OCI-LY3 (cell line): Measurements from ENCODE around the gene CIDEB.

Source experiments
- H2AFZ ChIP-seq: fragments of 200-600, 300-600 bp; shearing (Covaris generic); 2 replicates; pipeline ENCODE4 v1.6.0; 2014; ENCODE audit warnings: antibody characterized with exemption, low read depth, low read length
- H3K27ac ChIP-seq: fragments of 200-600, 300-600 bp; sonication (generic); 2 replicates; pipeline ENCODE4 v1.5.1; 2014; ENCODE audit warnings: mild to moderate bottlenecking, low read length, moderate library complexity, mixed read lengths
- H3K27me3 ChIP-seq: fragments of 200-600, 300-600 bp; sonication (generic); 2 replicates; pipeline ENCODE4 v1.6.1; 2014; ENCODE audit warnings: low read depth, low read length, mixed read lengths
- H3K36me3 ChIP-seq: fragments of 200-600, 300-600 bp; sonication (generic); replicated peaks from 2 replicates; pipeline ENCODE3; 2014; ENCODE audit warnings: low read depth, low read length, mixed read lengths
- H3K4me1 ChIP-seq: fragments of 300-600, 200-600 bp; sonication (generic); 2 replicates; pipeline ENCODE4 v1.6.1; 2014; ENCODE audit warnings: low read length, mixed read lengths
- H3K4me2 ChIP-seq: fragments of 200-600, 300-600 bp; sonication (generic); 2 replicates; pipeline ENCODE4 v1.6.1; 2014; ENCODE audit warnings: low read length, mixed read lengths
- H3K4me3 ChIP-seq: fragments of 300-600, 200-600 bp; sonication (generic); 2 replicates; pipeline ENCODE4 v1.5.1; 2014; ENCODE audit warnings: antibody characterized with exemption, mild to moderate bottlenecking, low read length, moderate library complexity
- H3K79me2 ChIP-seq: fragments of 300-600, 200-600 bp; shearing (Covaris generic); 2 replicates; pipeline ENCODE4 v1.6.1; 2014; ENCODE audit warnings: mild to moderate bottlenecking, low read length, mixed read lengths
- H3K9ac ChIP-seq: fragments of 300-600, 200-600 bp; shearing (Covaris generic); 2 replicates; pipeline ENCODE4 v1.6.0; 2014; ENCODE audit warnings: mild to moderate bottlenecking, low read length, moderate library complexity
- H3K9me3 ChIP-seq: fragments of 200-600, 300-600 bp; shearing (Covaris generic); 2 replicates; pipeline ENCODE4 v1.6.1; 2014; ENCODE audit warnings: low read length, mixed read lengths; ENCODE audit not compliant: insufficient read depth
- H4K20me1 ChIP-seq: fragments of 200-600, 300-600 bp; sonication (generic); 2 replicates; pipeline ENCODE4 v1.6.1; 2016; ENCODE audit warnings: low read length, mixed read lengths; ENCODE audit not compliant: insufficient read depth
- CTCF ChIP-seq: fragments of 200-600, 300-600 bp; sonication (generic); IDR thresholded peaks from 2 replicates; pipeline ENCODE4 v1.5.1; 2014; ENCODE audit warnings: antibody characterized with exemption, low read length, low read depth
- EZH2phosphoT487 ChIP-seq: fragments of 200-600 bp; shearing (Covaris generic); IDR thresholded peaks from 2 replicates; pipeline ENCODE4 v1.6.1; 2018; ENCODE audit warnings: antibody characterized with exemption, mixed run types, low read depth

CIDEB gene

GRCh38 chr14:24314377-24315193, 6.8 kb upstream of the CIDEB start:
- Histone ChIP-seq H2AFZ (no peak overlapping the region), H3K9ac (no peak overlapping the region), H3K4me3 (no peak overlapping the region), H3K27ac (no peak overlapping the region), H3K27me3 (0 out of 2 replicates have a peak, but pooled peaks cover 1% of the 10 kb centered on the region), H4K20me1 (no peaks in the 10 kb centered on the region), H3K4me1 (no peaks in the 10 kb centered on the region), H3K9me3 (no peaks in the 10 kb centered on the region), H3K4me2 (no peak overlapping the region), H3K36me3 (no peaks in the 10 kb centered on the region), H3K79me2 (no peaks in the 10 kb centered on the region)
- TF ChIP-seq CTCF (no peak), EZH2phosphoT487 (no peak)

- Histone ChIP-seq H3K9me3 (no peaks in the 10 kb centered on the region), H2AFZ (no peak overlapping the region), H3K4me2 (no peak overlapping the region), H3K4me3 (no peak overlapping the region), H3K9ac (no peak overlapping the region), H3K27ac (no peak overlapping the region), H3K36me3 (no peaks in the 10 kb centered on the region), H3K27me3 (no peaks in the 10 kb centered on the region), H3K4me1 (no peaks in the 10 kb centered on the region), H3K79me2 (no peaks in the 10 kb centered on the region), H4K20me1 (no peaks in the 10 kb centered on the region)
- no peak for TF ChIP-seq EZH2phosphoT487
- no peak for TF ChIP-seq CTCF
These were observed 6.1 kb upstream of the CIDEB start for GRCh38 chr14:24313913-24314312.

DNA sequence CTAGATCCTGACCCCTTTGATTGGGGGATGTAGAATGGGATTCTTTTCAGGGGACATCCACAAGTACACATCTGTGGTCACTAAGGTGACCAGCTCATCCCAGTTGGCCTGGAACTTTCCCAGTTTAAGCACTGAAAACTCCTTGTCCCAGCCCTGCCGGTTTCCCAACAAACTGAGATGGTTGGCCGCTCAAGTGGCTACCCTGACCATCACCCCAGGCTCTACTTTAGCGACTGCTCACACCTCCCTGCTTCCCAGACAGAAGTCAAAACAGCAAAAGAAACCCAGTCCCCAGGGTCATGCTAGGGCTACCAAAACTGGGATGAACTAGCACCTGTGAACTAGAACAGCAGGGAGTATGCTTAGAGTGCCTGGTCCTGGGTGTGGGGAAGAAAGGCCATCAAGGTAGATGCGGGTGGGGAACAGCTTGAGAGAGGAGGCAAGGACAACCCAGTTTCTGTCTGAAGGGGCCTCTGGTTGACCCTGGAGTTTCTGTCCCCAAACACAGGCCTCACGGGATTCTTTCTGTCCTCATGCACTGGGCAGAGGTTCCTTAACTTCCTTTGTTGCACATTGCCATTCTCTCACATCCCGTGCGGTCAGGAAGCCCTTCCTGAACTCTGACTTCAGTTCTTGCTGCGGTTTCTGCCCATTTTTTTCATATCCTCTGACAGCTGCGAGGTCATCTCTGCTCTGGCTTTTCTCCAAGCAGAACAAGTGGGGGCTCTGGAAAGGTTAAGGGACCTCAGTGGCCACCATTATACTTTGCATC, 5.1 kb upstream of the CIDEB start:
- H3K4me2 ChIP-seq: no peak overlapping the region
- no peaks in the 10 kb centered on the region for H3K9me3 ChIP-seq
- no peak overlapping the region for H3K4me3 ChIP-seq
- TF ChIP-seq CTCF: no peak
- TF ChIP-seq EZH2phosphoT487: no peak
- H3K36me3 ChIP-seq: peaks cover 4% of the 10 kb centered on the region
- no peaks in the 10 kb centered on the region for H3K79me2 ChIP-seq
- no peak overlapping the region for H3K27ac ChIP-seq
- H3K27me3 ChIP-seq: no peaks in the 10 kb centered on the region
- H2AFZ ChIP-seq: no peak overlapping the region
- H3K4me1 ChIP-seq: peaks cover under 1% of the 10 kb centered on the region
- no peak overlapping the region for H3K9ac ChIP-seq
- no peaks in the 10 kb centered on the region for H4K20me1 ChIP-seq

GRCh38 chr14:24311837-24312615, 4.2 kb upstream of the CIDEB start:
- Histone ChIP-seq H4K20me1 (no peaks in the 10 kb centered on the region), H2AFZ (no peak overlapping the region), H3K4me2 (no peak overlapping the region), H3K9me3 (no peaks in the 10 kb centered on the region), H3K9ac (no peak overlapping the region), H3K79me2 (no peaks in the 10 kb centered on the region), H3K4me1 (peaks cover 4% of the 10 kb centered on the region), H3K36me3 (peaks cover 11% of the 10 kb centered on the region), H3K27ac (no peak overlapping the region), H3K4me3 (no peak overlapping the region), H3K27me3 (no peaks in the 10 kb centered on the region)
- TF ChIP-seq EZH2phosphoT487 (no peak), CTCF (no peak)
